ENCODE results near the gene ZCCHC8.

DNA sequence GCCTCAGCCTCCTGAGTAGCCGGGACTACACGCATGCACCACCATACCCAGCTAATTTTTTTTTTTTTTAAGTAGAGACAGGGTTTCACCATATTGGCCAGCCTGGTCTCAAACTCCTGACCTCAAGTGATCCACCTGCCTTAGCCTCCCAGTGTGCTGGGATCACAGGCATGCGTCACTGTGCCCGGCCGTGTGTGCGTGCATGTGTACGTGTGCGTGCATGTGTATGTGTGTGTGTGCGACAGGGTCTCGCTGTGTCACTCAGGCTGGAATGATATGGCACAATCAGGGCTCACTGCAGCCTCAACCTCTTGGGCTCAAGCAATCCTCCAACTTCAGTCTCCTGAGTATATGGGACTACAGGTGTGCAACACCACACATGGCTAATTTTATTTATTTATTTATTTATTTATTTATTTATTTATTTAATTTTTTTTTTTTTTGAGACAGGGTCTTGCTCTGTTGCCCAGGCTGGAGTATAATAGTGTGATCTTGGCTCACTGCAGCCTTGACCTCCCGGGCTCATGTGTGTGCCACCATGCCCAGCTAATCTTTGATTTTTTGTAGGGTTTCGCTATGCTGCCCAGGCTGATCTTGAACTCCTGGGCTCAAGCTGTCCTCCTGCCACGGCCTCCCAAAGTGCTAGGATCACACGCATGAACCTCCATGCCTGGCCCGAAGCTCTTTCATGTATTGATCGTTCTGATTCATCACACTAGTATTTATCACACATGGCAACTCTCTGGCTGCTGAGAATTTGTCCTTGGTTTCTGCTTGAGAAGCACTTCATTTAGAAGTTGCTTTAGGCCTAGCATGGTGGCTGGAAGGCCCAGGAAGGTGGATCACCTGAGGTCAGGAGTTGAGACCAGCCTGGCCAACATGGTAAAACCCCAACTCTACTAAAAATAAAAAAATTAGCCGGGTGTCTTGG is 42.4 kb downstream of the ZCCHC8 start:
- TF ChIP-seq TARDBP (IDR thresholded peaks at IDR 0.05): no peak
- no peak for TF ChIP-seq ELF4 (IDR thresholded peaks at IDR 0.05)
- TF ChIP-seq L3MBTL2 (conservative IDR thresholded peaks at IDR 0.05): no peak
- TF ChIP-seq ARNT (IDR thresholded peaks at IDR 0.05): no peak
- no peak for TF ChIP-seq FOXM1 (IDR thresholded peaks at IDR 0.05; ENCODE audit: borderline replicate concordance)
- TF ChIP-seq FOXK2 (IDR thresholded peaks at IDR 0.05): no peak
- no peak for TF ChIP-seq LEF1 (IDR thresholded peaks at IDR 0.05; ENCODE audit: borderline replicate concordance)
- no peak for TF ChIP-seq SP1 (IDR thresholded peaks at IDR 0.05)
- TF ChIP-seq CTBP1 (IDR thresholded peaks at IDR 0.05; ENCODE audit: borderline replicate concordance): no peak
- no peak for TF ChIP-seq NFRKB (IDR thresholded peaks at IDR 0.05)
- no peak for TF ChIP-seq ZNF384 (IDR thresholded peaks at IDR 0.05)
- TF ChIP-seq, protein P1, sequence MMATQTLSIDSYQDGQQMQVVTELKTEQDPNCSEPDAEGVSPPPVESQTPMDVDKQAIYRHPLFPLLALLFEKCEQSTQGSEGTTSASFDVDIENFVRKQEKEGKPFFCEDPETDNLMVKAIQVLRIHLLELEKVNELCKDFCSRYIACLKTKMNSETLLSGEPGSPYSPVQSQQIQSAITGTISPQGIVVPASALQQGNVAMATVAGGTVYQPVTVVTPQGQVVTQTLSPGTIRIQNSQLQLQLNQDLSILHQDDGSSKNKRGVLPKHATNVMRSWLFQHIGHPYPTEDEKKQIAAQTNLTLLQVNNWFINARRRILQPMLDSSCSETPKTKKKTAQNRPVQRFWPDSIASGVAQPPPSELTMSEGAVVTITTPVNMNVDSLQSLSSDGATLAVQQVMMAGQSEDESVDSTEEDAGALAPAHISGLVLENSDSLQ (IDR thresholded peaks at IDR 0.05): no peak
- no peak for TF ChIP-seq HDGF (IDR thresholded peaks at IDR 0.05; ENCODE audit: borderline replicate concordance)

Measured in HEK293T (cell line).